Activated naive CD4-positive, alpha-beta T cell treated with anti-CD3 and anti-CD28 coated beads, Interleukin-2, amount 50 U/mL, for 24 hours (primary cell): Measurements from ENCODE around the gene SUFU.

ENCODE experiments used
- H3K27ac Mint-ChIP-seq: one replicate; pipeline ENCODE4 v1.8.0; 2021; ENCODE audit warnings: mild to moderate bottlenecking, mixed read lengths
- H3K27me3 Mint-ChIP-seq: one replicate; pipeline ENCODE4 v1.8.0; 2021; ENCODE audit warnings: mixed read lengths
- H3K36me3 Mint-ChIP-seq: one replicate; pipeline ENCODE4 v1.8.0; 2021; ENCODE audit warnings: mixed read lengths
- H3K4me1 Mint-ChIP-seq: one replicate; pipeline ENCODE4 v1.8.0; 2021; ENCODE audit warnings: mixed read lengths
- H3K4me3 Mint-ChIP-seq: one replicate; pipeline ENCODE4 v1.8.0; 2021; ENCODE audit warnings: mild to moderate bottlenecking, mixed read lengths
- H3K9me3 Mint-ChIP-seq: one replicate; pipeline ENCODE4 v1.8.0; 2021; ENCODE audit warnings: mixed read lengths

Gene SUFU

GRCh38 chr10:102604439-102604841 lies 100.7 kb downstream of the SUFU start:
- Mint-ChIP-seq H3K4me3 (no peak overlapping the region), H3K9me3 (no peaks in the 10 kb centered on the region), H3K27ac (no peak overlapping the region), H3K4me1 (peaks cover 5% of the 10 kb centered on the region), H3K36me3 (peaks cover 8% of the 10 kb centered on the region), H3K27me3 (no peaks in the 10 kb centered on the region)

- Mint-ChIP-seq H3K27ac (no peak overlapping the region), H3K9me3 (no peaks in the 10 kb centered on the region), H3K4me3 (no peak overlapping the region), H3K27me3 (no peaks in the 10 kb centered on the region), H3K4me1 (peaks cover 13% of the 10 kb centered on the region), H3K36me3 (peaks cover 6% of the 10 kb centered on the region)
Observed at GRCh38 chr10:102605712-102606111, 101.9 kb downstream of the SUFU start.

GRCh38 chr10:102608487-102608886 lies 104.7 kb downstream of the SUFU start:
- peaks cover 37% of the 10 kb centered on the region for H3K4me1 Mint-ChIP-seq
- H3K4me3 Mint-ChIP-seq = no peak overlapping the region
- H3K9me3 Mint-ChIP-seq = no peaks in the 10 kb centered on the region
- H3K27me3 Mint-ChIP-seq = no peaks in the 10 kb centered on the region
- no peak overlapping the region for H3K27ac Mint-ChIP-seq
- H3K36me3 Mint-ChIP-seq = peaks cover 6% of the 10 kb centered on the region

- H3K27ac Mint-ChIP-seq = peak overlapping the region; percentile 88
- peaks cover 37% of the 10 kb centered on the region for H3K4me1 Mint-ChIP-seq
- H3K27me3 Mint-ChIP-seq = no peaks in the 10 kb centered on the region
- no peaks in the 10 kb centered on the region for H3K9me3 Mint-ChIP-seq
- peak overlapping the region; percentile 11 for H3K4me3 Mint-ChIP-seq
- peaks cover 2% of the 10 kb centered on the region for H3K36me3 Mint-ChIP-seq
Observed at GRCh38 chr10:102610441-102610887, 106.7 kb downstream of the SUFU start.

GRCh38 chr10:102611514-102612087 lies 107.8 kb downstream of the SUFU start:
- peaks cover under 1% of the 10 kb centered on the region for H3K36me3 Mint-ChIP-seq
- peaks cover 37% of the 10 kb centered on the region for H3K4me1 Mint-ChIP-seq
- peak overlapping the region; percentile 76 for H3K27ac Mint-ChIP-seq
- H3K27me3 Mint-ChIP-seq = no peaks in the 10 kb centered on the region
- no peaks in the 10 kb centered on the region for H3K9me3 Mint-ChIP-seq
- H3K4me3 Mint-ChIP-seq = no peak overlapping the region

GRCh38 chr10:102612964-102613275 lies 109.1 kb downstream of the SUFU start:
- H3K4me1 Mint-ChIP-seq = peaks cover 37% of the 10 kb centered on the region
- H3K27ac Mint-ChIP-seq = peak overlapping the region; percentile 81
- no peaks in the 10 kb centered on the region for H3K27me3 Mint-ChIP-seq
- H3K9me3 Mint-ChIP-seq = no peaks in the 10 kb centered on the region
- H3K36me3 Mint-ChIP-seq = no peaks in the 10 kb centered on the region
- peak overlapping the region; percentile 11 for H3K4me3 Mint-ChIP-seq

- H3K4me3 Mint-ChIP-seq = peak overlapping the region; percentile 11
Observed at GRCh38 chr10:102613286-102613685, 109.5 kb downstream of the SUFU start.

GRCh38 chr10:102613785-102614184 lies 110.0 kb downstream of the SUFU start:
- H3K9me3 Mint-ChIP-seq = no peaks in the 10 kb centered on the region
- peaks cover 37% of the 10 kb centered on the region for H3K4me1 Mint-ChIP-seq
- H3K27me3 Mint-ChIP-seq = no peaks in the 10 kb centered on the region
- H3K27ac Mint-ChIP-seq = no peak overlapping the region
- no peaks in the 10 kb centered on the region for H3K36me3 Mint-ChIP-seq
- no peak overlapping the region for H3K4me3 Mint-ChIP-seq

More at GRCh38 chr10:102613286-102613685, 109.5 kb downstream of the SUFU start:
- Mint-ChIP-seq H3K36me3 (no peaks in the 10 kb centered on the region), H3K4me1 (peaks cover 37% of the 10 kb centered on the region), H3K9me3 (no peaks in the 10 kb centered on the region), H3K27me3 (no peaks in the 10 kb centered on the region), H3K27ac (peak overlapping the region; percentile 81)

GRCh38 chr10:102614888-102615287 lies 111.1 kb downstream of the SUFU start:
- Mint-ChIP-seq H3K4me3 (no peak overlapping the region), H3K27me3 (no peaks in the 10 kb centered on the region), H3K27ac (no peak overlapping the region)

GRCh38 chr10:102615361-102615760 lies 111.6 kb downstream of the SUFU start:
- H3K4me3 Mint-ChIP-seq = no peak overlapping the region
- peaks cover 27% of the 10 kb centered on the region for H3K4me1 Mint-ChIP-seq
- H3K9me3 Mint-ChIP-seq = no peaks in the 10 kb centered on the region
- no peaks in the 10 kb centered on the region for H3K36me3 Mint-ChIP-seq
- no peaks in the 10 kb centered on the region for H3K27me3 Mint-ChIP-seq
- H3K27ac Mint-ChIP-seq = no peak overlapping the region

More at GRCh38 chr10:102614888-102615287, 111.1 kb downstream of the SUFU start:
- Mint-ChIP-seq H3K9me3 (no peaks in the 10 kb centered on the region), H3K4me1 (peaks cover 29% of the 10 kb centered on the region), H3K36me3 (no peaks in the 10 kb centered on the region)

- H3K27ac Mint-ChIP-seq = no peak overlapping the region
- no peaks in the 10 kb centered on the region for H3K36me3 Mint-ChIP-seq
- H3K4me3 Mint-ChIP-seq = no peak overlapping the region
- H3K27me3 Mint-ChIP-seq = no peaks in the 10 kb centered on the region
- H3K4me1 Mint-ChIP-seq = peaks cover 19% of the 10 kb centered on the region
- H3K9me3 Mint-ChIP-seq = no peaks in the 10 kb centered on the region
Observed at GRCh38 chr10:102616066-102616770, 112.4 kb downstream of the SUFU start.

- no peak overlapping the region for H3K27ac Mint-ChIP-seq
- H3K4me1 Mint-ChIP-seq = peaks cover 11% of the 10 kb centered on the region
- no peaks in the 10 kb centered on the region for H3K27me3 Mint-ChIP-seq
- no peaks in the 10 kb centered on the region for H3K36me3 Mint-ChIP-seq
- no peaks in the 10 kb centered on the region for H3K9me3 Mint-ChIP-seq
- no peak overlapping the region for H3K4me3 Mint-ChIP-seq
Observed at GRCh38 chr10:102617041-102617440, 113.3 kb downstream of the SUFU start.

GRCh38 chr10:102617816-102618215 lies 114.0 kb downstream of the SUFU start:
- peaks cover 4% of the 10 kb centered on the region for H3K4me1 Mint-ChIP-seq
- no peaks in the 10 kb centered on the region for H3K27me3 Mint-ChIP-seq
- no peaks in the 10 kb centered on the region for H3K9me3 Mint-ChIP-seq
- H3K36me3 Mint-ChIP-seq = no peaks in the 10 kb centered on the region
- no peak overlapping the region for H3K4me3 Mint-ChIP-seq
- H3K27ac Mint-ChIP-seq = no peak overlapping the region

- no peaks in the 10 kb centered on the region for H3K4me1 Mint-ChIP-seq
- H3K27ac Mint-ChIP-seq = no peak overlapping the region
- H3K4me3 Mint-ChIP-seq = no peak overlapping the region
- H3K36me3 Mint-ChIP-seq = peaks cover 2% of the 10 kb centered on the region
- no peaks in the 10 kb centered on the region for H3K27me3 Mint-ChIP-seq
- H3K9me3 Mint-ChIP-seq = no peaks in the 10 kb centered on the region
Observed at GRCh38 chr10:102619281-102619981, 115.7 kb downstream of the SUFU start.

- peaks cover 2% of the 10 kb centered on the region for H3K36me3 Mint-ChIP-seq
- H3K27ac Mint-ChIP-seq = no peak overlapping the region
- H3K4me3 Mint-ChIP-seq = no peak overlapping the region
- no peaks in the 10 kb centered on the region for H3K27me3 Mint-ChIP-seq
- H3K9me3 Mint-ChIP-seq = no peaks in the 10 kb centered on the region
- H3K4me1 Mint-ChIP-seq = no peaks in the 10 kb centered on the region
Observed at GRCh38 chr10:102620138-102620590, 116.4 kb downstream of the SUFU start.
